Tibial artery (tissue), 4 donors: Measurements from ENCODE around the gene RRAGD.

Source experiments
- DNase-seq, 2 donors: peaks; one replicate each; pipeline ENCODE4 v3.0.0-alpha.2; 2019
- H3K27ac ChIP-seq, 2 donors: fragments of 200-600 bp; sonication (generic) in 1 of 2; 1 replicate in 1 of 2; 2 replicates in 1 of 2; pipeline ENCODE4 v1.5.1; 2018 to 2019; ENCODE audit warnings: mild to moderate bottlenecking in 1 of 2
- H3K27me3 ChIP-seq, 2 donors: fragments of 200-600 bp; sonication (generic) in 1 of 2; one replicate each; pipeline versions ENCODE4 v1.5.1 to v1.6.0; 2016 to 2019
- H3K36me3 ChIP-seq, 3 donors: fragments of 200-600 bp; sonication (generic) in 2 of 3; one replicate each; pipeline ENCODE4 v1.5.1; 2016 to 2019; ENCODE audit warnings: mild to moderate bottlenecking in 2 of 3
- H3K4me1 ChIP-seq, 4 donors: fragments of 200-600 bp; sonication (generic) in 2 of 4; 1 replicate in 3 of 4; 2 replicates in 1 of 4; pipeline ENCODE4 v1.5.1; 2016 to 2019
- H3K4me3 ChIP-seq, 2 donors: fragments of 200-600 bp; sonication (generic) in 1 of 2; 1 replicate in 1 of 2; 2 replicates in 1 of 2; pipeline ENCODE4 v1.5.1; 2018 to 2019; ENCODE audit warnings: mild to moderate bottlenecking in 2 of 2
- H3K9me3 ChIP-seq, 3 donors: fragments of 200-600 bp; sonication (generic) in 1 of 3; one replicate each; pipeline ENCODE4 v1.5.1; 2016 to 2019
- CTCF ChIP-seq, 2 experiments: fragments of 200-600 bp in 1 of 2; fragments of 450-650 bp in 1 of 2; IDR thresholded peaks; one replicate each; pipeline ENCODE4 v1.5.1; 2017 to 2019; ENCODE audit warnings: antibody characterized with exemption in 2 of 2, mild to moderate bottlenecking in 1 of 2, moderate library complexity in 1 of 2
- intact Hi-C: fragments of 100-400 bp; cut with DNase I; formaldehyde crosslinking; loops from one replicate; pipeline ENCODE4 v1.15.0; 2023; ENCODE audit warnings: low total_unique reads

RRAGD gene

DNA sequence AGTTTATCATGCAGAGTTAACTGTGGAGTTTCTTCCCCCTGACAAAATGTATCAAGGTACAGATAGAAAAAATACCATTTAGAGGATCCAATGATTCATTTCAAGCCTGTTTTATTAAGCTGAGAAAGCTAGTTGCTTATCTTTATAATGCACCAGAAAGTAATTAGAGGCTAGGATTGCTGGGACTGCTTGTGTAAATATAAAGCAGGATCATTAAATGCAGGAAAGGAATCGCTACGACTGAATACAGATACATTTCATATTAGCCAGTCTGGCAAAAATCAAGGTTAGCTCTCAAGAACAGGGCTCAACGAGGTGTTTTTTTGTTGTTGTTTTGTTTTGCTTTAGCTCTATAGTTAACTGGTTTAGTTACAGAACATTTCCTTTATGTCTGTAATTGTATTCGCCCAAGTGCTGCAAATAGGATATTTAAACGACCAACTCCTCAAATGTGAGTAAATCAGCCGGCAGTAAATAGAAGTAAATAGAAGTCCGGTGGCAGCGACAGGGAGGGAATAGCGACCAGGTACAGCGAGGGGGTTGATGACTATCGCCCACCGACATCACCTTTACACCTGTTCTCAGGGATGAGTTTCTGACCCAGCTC, 60.3 kb downstream of the RRAGD start:
- no peaks in the 10 kb centered on the region for H3K36me3 ChIP-seq
- peak overlapping the region; percentile 87 to 93 for H3K4me3 ChIP-seq
- no peak for TF ChIP-seq CTCF (IDR thresholded peaks at IDR 0.05)
- H3K27me3 ChIP-seq, result no peaks in the 10 kb centered on the region
- peak overlapping the region; percentile 99 to 100 for H3K27ac ChIP-seq
- H3K9me3 ChIP-seq, result no peaks in the 10 kb centered on the region
- intact Hi-C loops, result no loop called here
- peaks cover 0 to 55% (median 31%) of the 10 kb centered on the region in 4 donors for H3K4me1 ChIP-seq
- DNase-seq, result no peak

DNA sequence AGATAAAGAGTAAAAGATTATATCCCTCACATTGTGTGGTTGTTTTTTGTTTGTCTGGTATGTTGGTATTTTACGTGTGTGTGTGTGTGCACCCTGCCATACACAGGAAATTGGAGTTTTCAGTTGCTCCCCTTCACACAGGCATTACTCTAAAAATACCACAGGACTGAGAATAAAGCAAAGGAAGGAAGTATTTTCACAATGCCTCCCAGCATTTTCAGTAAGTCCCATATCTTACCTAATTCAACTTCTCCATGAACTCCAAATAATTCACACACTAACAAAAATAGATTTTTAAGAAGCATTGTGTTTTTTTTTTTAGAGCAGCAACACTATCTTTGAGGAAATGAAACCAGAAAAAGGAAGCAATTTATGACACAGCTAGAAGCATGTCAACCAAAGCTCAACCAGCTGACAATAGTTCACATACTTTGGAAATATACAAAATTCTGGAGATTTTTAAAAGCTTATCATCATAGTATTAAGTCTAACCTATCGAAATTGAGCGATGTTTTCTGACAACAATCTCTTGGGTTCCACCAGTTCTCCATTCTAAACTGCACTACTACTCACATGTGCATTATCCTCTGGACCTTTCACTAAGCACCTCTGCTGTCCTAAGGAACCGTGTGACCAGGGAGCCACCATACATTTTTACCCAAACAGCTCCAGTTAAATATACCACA, 61.6 kb downstream of the RRAGD start:
- TF ChIP-seq CTCF (IDR thresholded peaks at IDR 0.05), result no peak
- H3K27ac ChIP-seq, result no peak overlapping the region
- DNase-seq, result no peak
- peaks cover 0 to 64% (median 35%) of the 10 kb centered on the region in 4 donors for H3K4me1 ChIP-seq
- intact Hi-C loops, result no loop called here
- no peaks in the 10 kb centered on the region for H3K27me3 ChIP-seq
- H3K9me3 ChIP-seq, result no peaks in the 10 kb centered on the region
- no peaks in the 10 kb centered on the region for H3K36me3 ChIP-seq
- H3K4me3 ChIP-seq, result peak overlapping the region; percentile 87 to 93

GRCh38 chr6:89348372-89348771, 63.7 kb downstream of the RRAGD start:
- H3K36me3 ChIP-seq, result no peaks in the 10 kb centered on the region
- no peak for TF ChIP-seq CTCF (IDR thresholded peaks at IDR 0.05)
- no peak overlapping the region for H3K27ac ChIP-seq
- H3K9me3 ChIP-seq, result no peaks in the 10 kb centered on the region
- no peaks in the 10 kb centered on the region for H3K27me3 ChIP-seq
- H3K4me1 ChIP-seq, result peaks cover 0 to 69% (median 37%) of the 10 kb centered on the region in 4 donors
- intact Hi-C loops, result loop anchor here (10.0 kb wide), 1 partner anchor 296 kb away; no protein-coding TSS in a partner anchor
- DNase-seq, result no peak
- no peak overlapping the region for H3K4me3 ChIP-seq

DNA sequence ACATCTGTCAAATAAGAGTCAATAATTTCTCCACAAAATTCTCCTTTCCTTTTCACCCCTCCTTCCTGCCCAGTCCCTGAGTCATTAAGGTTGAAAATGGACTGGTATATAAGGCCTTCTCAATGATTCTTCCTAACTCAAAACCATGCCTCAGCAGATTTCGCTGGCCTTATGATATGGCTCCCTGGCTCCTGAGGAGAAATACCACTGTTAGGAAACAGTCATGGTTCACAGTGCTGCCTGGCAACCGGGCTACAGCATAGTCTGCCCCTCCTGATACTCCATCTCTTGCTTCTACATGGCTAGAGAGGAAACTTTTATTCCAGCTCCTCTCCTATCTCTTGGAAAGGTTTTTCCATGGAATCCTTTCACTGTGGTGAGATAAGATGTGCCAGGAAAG, 64.2 kb downstream of the RRAGD start:
- Histone ChIP-seq H3K9me3 (no peaks in the 10 kb centered on the region), H3K27me3 (no peaks in the 10 kb centered on the region), H3K27ac (no peak overlapping the region), H3K4me3 (no peak overlapping the region), H3K4me1 (peaks cover 0 to 66% (median 35%) of the 10 kb centered on the region in 4 donors), H3K36me3 (peaks cover 0 to 2% (median 0%) of the 10 kb centered on the region in 3 donors)
- intact Hi-C loops, result loop anchor here (10.0 kb wide), 1 partner anchor 297 kb away; no protein-coding TSS in a partner anchor
- DNase-seq, result no peak
- no peak for TF ChIP-seq CTCF (IDR thresholded peaks at IDR 0.05)

DNA sequence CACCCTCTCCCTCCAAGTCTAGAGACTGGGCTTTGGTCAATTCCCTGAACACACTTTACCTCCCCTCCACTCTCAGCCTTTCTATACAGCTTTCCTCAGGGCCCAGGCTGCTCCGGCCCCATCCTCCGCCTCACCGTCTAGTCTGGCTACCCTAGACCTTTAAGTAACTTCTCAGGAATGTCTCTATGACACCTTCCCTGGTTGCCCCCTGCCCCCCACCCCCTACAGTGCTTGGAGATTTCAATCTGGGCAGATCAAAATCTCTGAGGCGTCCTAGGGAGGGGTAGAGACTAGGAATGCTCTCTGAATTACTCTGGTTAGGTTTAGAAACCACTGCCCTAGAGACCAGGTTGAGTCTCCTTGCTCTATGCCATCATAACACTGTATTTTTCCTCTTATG, 65.6 kb downstream of the RRAGD start:
- no peaks in the 10 kb centered on the region for H3K9me3 ChIP-seq
- no peaks in the 10 kb centered on the region for H3K27me3 ChIP-seq
- H3K36me3 ChIP-seq, result peaks cover 8 to 14% (median 10%) of the 10 kb centered on the region in 3 donors
- TF ChIP-seq CTCF (IDR thresholded peaks at IDR 0.05), result no peak
- no peak overlapping the region for H3K27ac ChIP-seq
- peaks cover 0 to 62% (median 32%) of the 10 kb centered on the region in 4 donors for H3K4me1 ChIP-seq
- DNase-seq, result no peak
- no peak overlapping the region for H3K4me3 ChIP-seq
- intact Hi-C loops, result loop anchor here (10.0 kb wide), 1 partner anchor 298 kb away; no protein-coding TSS in a partner anchor
